HepG2 (cell line): ENCODE results near the gene EPG5. TPM values are rescaled to one million over a fixed set of nuclear protein-coding genes. Genes with fewer than 3 reads are reported as not detected.

Experiments used
- ATAC-seq: fragments of 200-7000 bp; cut with Tn5 transposase; 3 replicates; pipeline ENCODE4 v1.9.1; 2020; ENCODE audit warnings: mild to moderate bottlenecking, moderate library complexity
- BruUV-seq: library from RNA; stranded (reverse); fragments of 400-500 nt; replicated peaks from 2 replicates; lab custom pipeline; 2021; lab: Mats Ljungman, UMichigan
- CTCF ChIA-PET: fragments of 300-600 bp; formaldehyde crosslinking; extraction: SDS; loops from one replicate; lab custom pipeline; 2021; ENCODE audit warnings: low total read pairs, inconsistent platforms, low intra/inter-chr PET ratio; lab: Yijun Ruan, JAX
- POLR2A ChIA-PET: fragments of 350-600 bp; sonication (Branson Sonifier 250); formaldehyde crosslinking; loops from one replicate; lab custom pipeline; 2020; ENCODE audit warnings: antibody characterized with exemption, inconsistent platforms; lab: Yijun Ruan, JAX
- DNase-seq: peaks from one replicate; pipeline ENCODE4 v3.0.0-alpha.2; 2015; ENCODE audit warnings: low spot score
- FAIRE-seq: peaks from 3 replicates; lab custom pipeline; 2011; peaks lifted over from hg19 to GRCh38; lab: Jason Lieb, UNC
- H2AFZ ChIP-seq: one replicate; pipeline ENCODE4 v1.6.1; 2011; ENCODE audit warnings: low read length, inconsistent platforms
- H3K27ac ChIP-seq: fragments of 300-600 bp; 3 replicates; pipeline ENCODE4 v1.8.0; 2011; ENCODE audit warnings: mixed run types, mild to moderate bottlenecking, mixed read lengths, low read length, inconsistent platforms; ENCODE audit not compliant: insufficient read depth; ENCODE audit errors: extremely low read length
- H3K27me3 ChIP-seq, 2 experiments: fragments of 200-600 bp in 1 of 2; 2 replicates in 1 of 2; 3 replicates in 1 of 2; pipeline versions ENCODE4 v1.6.0 to v1.8.0; 2011; ENCODE audit warnings: low read length in 2 of 2, mild to moderate bottlenecking in 2 of 2, moderate library complexity in 2 of 2, inconsistent platforms in 1 of 2; ENCODE audit not compliant: insufficient read depth in 2 of 2, control insufficient read depth in 1 of 2
- H3K36me3 ChIP-seq, 2 experiments: fragments of 200-600 bp in 1 of 2; replicated peaks in 1 of 2; 2 replicates in 1 of 2; 3 replicates in 1 of 2; pipeline versions ENCODE4 v1.5.1 to v1.8.0; 2011; ENCODE audit warnings: low read length in 2 of 2, inconsistent platforms in 1 of 2; ENCODE audit not compliant: insufficient read depth in 2 of 2, control insufficient read depth in 1 of 2
- H3K4me1 ChIP-seq: 2 replicates; pipeline ENCODE4 v1.5.1; 2012; ENCODE audit warnings: low read length, inconsistent platforms; ENCODE audit not compliant: insufficient read depth
- H3K4me2 ChIP-seq: 2 replicates; pipeline ENCODE4 v1.6.0; 2011; ENCODE audit warnings: low read depth, low read length, inconsistent platforms
- H3K4me3 ChIP-seq, 3 experiments: fragments of 200-600 bp in 1 of 3; sonication (generic), shearing (Covaris generic) in 1 of 3; replicated peaks in 1 of 3; 2 replicates each; pipeline ENCODE4 v1.5.1; 2011 to 2016; ENCODE audit warnings: low read length in 3 of 3, inconsistent platforms in 2 of 3, low read depth in 2 of 3, mild to moderate bottlenecking in 2 of 3, control low read depth in 1 of 3, mixed read lengths in 1 of 3; ENCODE audit not compliant: insufficient read depth in 1 of 3
- H3K79me2 ChIP-seq: one replicate; pipeline ENCODE4 v1.6.1; 2011; ENCODE audit warnings: low read length, inconsistent platforms; ENCODE audit not compliant: insufficient read depth
- H3K9ac ChIP-seq: 2 replicates; pipeline ENCODE4 v1.6.0; 2011; ENCODE audit warnings: mild to moderate bottlenecking, low read depth, low read length, inconsistent platforms; ENCODE audit not compliant: insufficient read depth
- H3K9me3 ChIP-seq: 2 replicates; pipeline ENCODE4 v1.5.1; 2012; ENCODE audit warnings: mild to moderate bottlenecking, low read length
- H4K20me1 ChIP-seq: 2 replicates; pipeline ENCODE4 v1.6.0; 2011; ENCODE audit warnings: inconsistent platforms, mild to moderate bottlenecking, low read length, moderate library complexity; ENCODE audit not compliant: insufficient read depth
- JARID2 ChIP-seq: sonication (generic); formaldehyde crosslinking; IDR thresholded peaks from 2 replicates; pipeline ENCODE4 v1.8.1; 2023; ENCODE audit warnings: missing genetic modification reagents, inconsistent platforms; ENCODE audit not compliant: insufficient replicate concordance
- MBNL3 ChIP-seq: fragments of 250-450 bp; sonication (Bioruptor Pico); conservative IDR thresholded peaks from 2 replicates; pipeline ENCODE4 v1.8.0; 2022; ENCODE audit warnings: mild to moderate bottlenecking, inconsistent platforms
- RCOR2 ChIP-seq: IDR thresholded peaks from 2 replicates; pipeline ENCODE4 v1.6.1; 2016; ENCODE audit warnings: missing biosample characterization, missing genetic modification reagents
- ZNF484 ChIP-seq: sonication (generic); formaldehyde crosslinking; IDR thresholded peaks from 2 replicates; pipeline ENCODE4 v1.5.1; 2020; ENCODE audit warnings: mild to moderate bottlenecking, low read depth, missing genetic modification reagents, borderline replicate concordance
- ZNF687 ChIP-seq: sonication (generic); formaldehyde crosslinking; IDR thresholded peaks from 2 replicates; pipeline ENCODE4 v1.5.1; 2020; ENCODE audit warnings: mild to moderate bottlenecking, missing genetic modification reagents, moderate library complexity
- ZNF775 ChIP-seq: sonication (generic); formaldehyde crosslinking; IDR thresholded peaks from 2 replicates; pipeline ENCODE4 v1.4.0; 2020; ENCODE audit warnings: missing genetic modification reagents, mild to moderate bottlenecking, moderate library complexity, borderline replicate concordance
- ZNF879 ChIP-seq: sonication (generic); formaldehyde crosslinking; IDR thresholded peaks from 2 replicates; pipeline ENCODE4 v1.8.1; 2023; ENCODE audit warnings: missing genetic modification reagents
- WGBS: methylation state at CpG from one replicate; pipeline ENCODE4 v1.1.6; 2017; ENCODE audit warnings: low lambda C conversion rate; 5-methylcytosine and 5-hydroxymethylcytosine counted together
- in situ Hi-C: cut with HindIII; loops from 2 replicates; pipeline ENCODE4 v1.10.0; 2017; ENCODE audit warnings: low pct_unique_long_range_greater_than_20kb; ENCODE audit not compliant: extremely low pct_ligation_motif_present
- intact Hi-C: fragments of 100-400 bp; cut with micrococcal nuclease; formaldehyde crosslinking; loops from one replicate; pipeline ENCODE4 v1.10.0; 2022; ENCODE audit not compliant: unreplicated experiment
- polyA plus RNA-seq, 8 experiments: library from polyadenylated mRNA; depleted of rRNA in 3 of 8; stranded (reverse) in 7 of 8; unstranded in 1 of 8; fragments of >200 nt; fragmentation: Illumina TruSeq in 4 of 8; extraction: Trizol in 4 of 8; gene quantifications; 2 replicates each; pipeline versions ENCODE4 v1.2.1 to v1.2.3, GENCODE V29; 2011 to 2016; ENCODE audit warnings: low read depth in 4 of 8, missing spikeins in 1 of 8, mixed read lengths in 1 of 8; ENCODE audit not compliant: insufficient read depth in 1 of 8
- total RNA-seq, 5 experiments: library from RNA; depleted of rRNA; stranded (reverse); fragments of >200 nt; fragmentation: Illumina TruSeq; extraction: Trizol; gene quantifications; 2 replicates each; pipeline ENCODE4 v1.2.3, GENCODE V29; 2016; ENCODE audit warnings: low read depth in 1 of 5

Gene EPG5
- total and polyA plus RNA-seq, 2 of the 13 experiments (the other 11 are each of a cell fraction or from before 2014, with no cell fraction given) = 6.7 to 9.3 TPM

- ChIA-PET CTCF (no interaction called here), POLR2A (no interaction called here)
- H2AFZ ChIP-seq = no peak overlapping the region
- H3K36me3 ChIP-seq = no peaks in the 10 kb centered on the region
- BruUV-seq = no TSS peak
- H3K9me3 ChIP-seq = no peaks in the 10 kb centered on the region
- no peak overlapping the region for H3K4me2 ChIP-seq
- in situ Hi-C loops = no loop called here
- no peak overlapping the region for H3K27ac ChIP-seq
- no peaks in the 10 kb centered on the region for H4K20me1 ChIP-seq
- no peaks in the 10 kb centered on the region for H3K27me3 ChIP-seq
- no peak overlapping the region for H3K4me3 ChIP-seq
- intact Hi-C loops = no loop called here
- H3K4me1 ChIP-seq = peaks cover 24% of the 10 kb centered on the region
- no peaks in the 10 kb centered on the region for H3K79me2 ChIP-seq
- no peak for FAIRE-seq
- H3K9ac ChIP-seq = no peak overlapping the region
- ATAC-seq = no peak
- no peak for DNase-seq
- WGBS = 7% methylated on average over 1 of the region's 1 CpG
- TF ChIP-seq JARID2 (CRISPR knock-in tag) (no peak), ZNF879 (CRISPR knock-in tag) (no peak), MBNL3 (no peak), RCOR2 (no peak), ZNF484 (CRISPR knock-in tag) (no peak), ZNF687 (CRISPR knock-in tag) (no peak), ZNF775 (CRISPR knock-in tag) (no peak)
These were observed 9.4 kb upstream of the EPG5 start for GRCh38 chr18:45976566-45976965.
